H9 (cell line): ENCODE data around the gene THSD4. TPM values are rescaled to one million over a fixed set of nuclear protein-coding genes. Genes with fewer than 3 reads are reported as not detected.

Source experiments
- DNase-seq: peaks from one replicate; pipeline ENCODE4 v3.0.0-alpha.2; 2017
- H2AFZ ChIP-seq: one replicate; pipeline ENCODE4 v1.6.1; 2013; ENCODE audit warnings: mild to moderate bottlenecking, low read length, control low read depth, moderate library complexity
- H2AK5ac ChIP-seq: 2 replicates; pipeline ENCODE4 v1.6.1; 2013; ENCODE audit warnings: low read length, control low read depth, mixed read lengths; ENCODE audit not compliant: insufficient read length
- H2BK120ac ChIP-seq: one replicate; pipeline ENCODE4 v1.6.1; 2013; ENCODE audit warnings: low read depth, mild to moderate bottlenecking, low read length, control low read depth, inconsistent platforms; ENCODE audit not compliant: poor library complexity, severe bottlenecking
- H2BK12ac ChIP-seq: 2 replicates; pipeline ENCODE4 v1.6.1; 2013; ENCODE audit warnings: low read length, control low read depth, mixed read lengths, low read depth; ENCODE audit not compliant: insufficient read length
- H2BK15ac ChIP-seq: 2 replicates; pipeline ENCODE4 v1.6.1; 2013; ENCODE audit warnings: low read depth, low read length, control low read depth
- H2BK20ac ChIP-seq: one replicate; pipeline ENCODE4 v1.6.1; 2013; ENCODE audit warnings: low read depth, mild to moderate bottlenecking, low read length, control low read depth, inconsistent platforms; ENCODE audit not compliant: poor library complexity, severe bottlenecking
- H2BK5ac ChIP-seq: 2 replicates; pipeline ENCODE4 v1.6.1; 2013; ENCODE audit warnings: low read length, control low read depth, mixed read lengths; ENCODE audit not compliant: insufficient read length
- H3K14ac ChIP-seq: 2 replicates; pipeline ENCODE4 v1.6.1; 2013; ENCODE audit warnings: low read length, control low read depth; ENCODE audit not compliant: insufficient read depth
- H3K18ac ChIP-seq: 2 replicates; pipeline ENCODE4 v1.6.1; 2013; ENCODE audit warnings: low read depth, mild to moderate bottlenecking, mixed read lengths, low read length, control low read depth; ENCODE audit not compliant: insufficient read length
- H3K23ac ChIP-seq: 2 replicates; pipeline ENCODE4 v1.6.1; 2013; ENCODE audit warnings: low read length, control low read depth, mixed read lengths, low read depth; ENCODE audit not compliant: insufficient read length
- H3K23me2 ChIP-seq: 2 replicates; pipeline ENCODE4 v1.6.1; 2013; ENCODE audit warnings: low read depth, mild to moderate bottlenecking, mixed read lengths, low read length, control low read depth; ENCODE audit not compliant: insufficient read length, poor library complexity, severe bottlenecking
- H3K27ac ChIP-seq: 2 replicates; pipeline ENCODE4 v1.5.1; 2013; ENCODE audit warnings: low read length, control low read depth, mixed read lengths, low read depth; ENCODE audit not compliant: insufficient read length
- H3K27me3 ChIP-seq: 2 replicates; pipeline ENCODE4 v1.6.1; 2013; ENCODE audit warnings: low read length, control low read depth, inconsistent platforms; ENCODE audit not compliant: insufficient read depth
- H3K4ac ChIP-seq: 2 replicates; pipeline ENCODE4 v1.6.1; 2013; ENCODE audit warnings: low read depth, mild to moderate bottlenecking, control low read depth, inconsistent platforms, low read length, moderate library complexity
- H3K4me1 ChIP-seq: 2 replicates; pipeline ENCODE4 v1.6.1; 2013; ENCODE audit warnings: low read length, control low read depth, inconsistent platforms; ENCODE audit not compliant: insufficient read depth
- H3K4me2 ChIP-seq: 2 replicates; pipeline ENCODE4 v1.6.1; 2013; ENCODE audit warnings: low read length, control low read depth, mixed read lengths; ENCODE audit not compliant: insufficient read length, insufficient read depth
- H3K56ac ChIP-seq: 2 replicates; pipeline ENCODE4 v1.6.1; 2013; ENCODE audit warnings: low read depth, mild to moderate bottlenecking, mixed read lengths, low read length, control low read depth; ENCODE audit not compliant: insufficient read length
- H3K79me1 ChIP-seq: 2 replicates; pipeline ENCODE4 v1.6.1; 2013; ENCODE audit warnings: low read depth, mild to moderate bottlenecking, moderate library complexity, low read length, control low read depth, inconsistent platforms; ENCODE audit not compliant: insufficient read depth, poor library complexity, severe bottlenecking
- H3K79me2 ChIP-seq: 2 replicates; pipeline ENCODE4 v1.6.1; 2013; ENCODE audit warnings: low read length, control low read depth, inconsistent platforms; ENCODE audit not compliant: insufficient read depth
- H3K9ac ChIP-seq: 2 replicates; pipeline ENCODE4 v1.6.1; 2013; ENCODE audit warnings: low read length, control low read depth, mixed read lengths; ENCODE audit not compliant: insufficient read length; ENCODE audit errors: extremely low read depth
- H3K9me3 ChIP-seq: one replicate; pipeline ENCODE4 v1.6.1; 2013; ENCODE audit warnings: low read depth, low read length, inconsistent platforms; ENCODE audit not compliant: control insufficient read depth
- H3T11ph ChIP-seq: one replicate; pipeline ENCODE4 v1.6.1; 2013; ENCODE audit warnings: mild to moderate bottlenecking, low read length, control low read depth, inconsistent platforms
- H4K20me1 ChIP-seq: one replicate; pipeline ENCODE4 v1.6.1; 2013; ENCODE audit not compliant: control insufficient read depth, insufficient read length, insufficient read depth
- H4K5ac ChIP-seq: 2 replicates; pipeline ENCODE4 v1.6.1; 2013; ENCODE audit warnings: low read depth, mild to moderate bottlenecking, mixed read lengths, low read length, control low read depth; ENCODE audit not compliant: insufficient read length
- H4K8ac ChIP-seq: replicated peaks from 2 replicates; pipeline ENCODE4 v1.6.1; 2013; ENCODE audit warnings: low read length, control low read depth, mixed read lengths, low read depth; ENCODE audit not compliant: insufficient read length
- H4K91ac ChIP-seq: 2 replicates; pipeline ENCODE4 v1.6.1; 2013; ENCODE audit warnings: low read depth, mild to moderate bottlenecking, moderate library complexity, mixed read lengths, low read length, control low read depth; ENCODE audit not compliant: insufficient read length
- H3K27ac Mint-ChIP-seq, 3 experiments: 2 replicates in 2 of 3; 3 replicates in 1 of 3; pipeline ENCODE4 v1.8.0; 2020 to 2021; ENCODE audit warnings: mixed read lengths in 3 of 3, mild to moderate bottlenecking in 1 of 3, moderate library complexity in 1 of 3
- H3K27me3 Mint-ChIP-seq: 2 replicates; pipeline ENCODE4 v1.8.0; 2021; ENCODE audit warnings: low read depth, mild to moderate bottlenecking, moderate library complexity, mixed read lengths
- H3K36me3 Mint-ChIP-seq, 3 experiments: 2 replicates in 2 of 3; 3 replicates in 1 of 3; pipeline ENCODE4 v1.8.0; 2020 to 2021; ENCODE audit warnings: low read depth in 3 of 3, mixed read lengths in 3 of 3; ENCODE audit not compliant: insufficient read depth in 1 of 3
- H3K4me1 Mint-ChIP-seq, 2 experiments: 2 replicates each; pipeline ENCODE4 v1.8.0; 2020; ENCODE audit warnings: mixed read lengths in 2 of 2
- H3K4me3 Mint-ChIP-seq, 2 experiments: 2 replicates in 1 of 2; 3 replicates in 1 of 2; pipeline ENCODE4 v1.8.0; 2020 to 2021; ENCODE audit warnings: mild to moderate bottlenecking in 2 of 2, mixed read lengths in 2 of 2, moderate library complexity in 1 of 2
- H3K9me3 Mint-ChIP-seq, 2 experiments: 2 replicates in 1 of 2; 3 replicates in 1 of 2; pipeline ENCODE4 v1.8.0; 2020; ENCODE audit warnings: mild to moderate bottlenecking in 2 of 2, mixed read lengths in 2 of 2, moderate library complexity in 1 of 2
- CTCF ChIP-seq: fragments of 200-600 bp; sonication (generic); conservative IDR thresholded peaks from 3 replicates; pipeline ENCODE4 v1.8.0; 2021; ENCODE audit warnings: antibody characterized with exemption, mild to moderate bottlenecking
- WGBS: extraction: QIAGEN DNeasy Blood & Tissue Kit; methylation state at CpG from one replicate; pipeline ENCODE4 v1.1.7; 2013; ENCODE audit warnings: missing lambda C conversion rate, low lambda C conversion rate, mixed read lengths; ENCODE audit not compliant: insufficient read length; ENCODE audit errors: extremely low coverage; 5-methylcytosine and 5-hydroxymethylcytosine counted together
- total RNA-seq: library from RNA; stranded (reverse); gene quantifications from 2 replicates; pipeline ENCODE4 v1.2.1, GENCODE V29; 2021

Gene THSD4
- total RNA-seq, 1 experiment from 2014 or later = 5.5 TPM

GRCh38 chr15:71757741-71758530 lies 642.7 kb downstream of the THSD4 start:
- Histone ChIP-seq H3K23me2 (no peaks in the 10 kb centered on the region), H3K27me3 (no peaks in the 10 kb centered on the region), H3K4me1 (no peaks in the 10 kb centered on the region), H4K91ac (no peak overlapping the region), H2BK12ac (no peak overlapping the region), H3K56ac (no peak overlapping the region), H3K18ac (no peak overlapping the region), H3T11ph (no peak overlapping the region), H4K20me1 (no peaks in the 10 kb centered on the region), H2BK5ac (no peak overlapping the region), H3K79me1 (no peaks in the 10 kb centered on the region), H4K8ac (no peak overlapping the region), H3K4me2 (no peak overlapping the region), H2BK15ac (no peak overlapping the region), H3K14ac (no peak overlapping the region), H2BK120ac (no peak overlapping the region), H3K23ac (no peak overlapping the region), H3K4ac (no peak overlapping the region), H4K5ac (no peak overlapping the region), H2BK20ac (no peak overlapping the region), H2AFZ (no peak overlapping the region), H3K27ac (no peak overlapping the region), H3K9me3 (no peaks in the 10 kb centered on the region), H3K9ac (no peak overlapping the region), H2AK5ac (no peak overlapping the region), H3K79me2 (no peaks in the 10 kb centered on the region)
- Mint-ChIP-seq H3K36me3 (peaks cover 12 to 19% (median 12%) of the 10 kb centered on the region in 3 experiments; a peak in 6 of 7 replicates), H3K27ac (no peak overlapping the region; a peak in 1 of 7 replicates), H3K9me3 (peaks cover 7 to 14% of the 10 kb centered on the region in 2 experiments), H3K27me3 (no peaks in the 10 kb centered on the region), H3K4me3 (no peak overlapping the region), H3K4me1 (no peaks in the 10 kb centered on the region)
- DNase-seq = no peak
- no peak for TF ChIP-seq CTCF
- WGBS = no CpG with 5 or more reads among the region's 13 CpGs
